ENCODE measurements around the gene CNGB1. TPM values are rescaled to one million over a fixed set of nuclear protein-coding genes. Genes with fewer than 3 reads are reported as not detected.

The CNGB1 gene
- total RNA-seq, 4 donors from 2014 or later: 0.14 to 1.9 (median 0.87) TPM

DNA sequence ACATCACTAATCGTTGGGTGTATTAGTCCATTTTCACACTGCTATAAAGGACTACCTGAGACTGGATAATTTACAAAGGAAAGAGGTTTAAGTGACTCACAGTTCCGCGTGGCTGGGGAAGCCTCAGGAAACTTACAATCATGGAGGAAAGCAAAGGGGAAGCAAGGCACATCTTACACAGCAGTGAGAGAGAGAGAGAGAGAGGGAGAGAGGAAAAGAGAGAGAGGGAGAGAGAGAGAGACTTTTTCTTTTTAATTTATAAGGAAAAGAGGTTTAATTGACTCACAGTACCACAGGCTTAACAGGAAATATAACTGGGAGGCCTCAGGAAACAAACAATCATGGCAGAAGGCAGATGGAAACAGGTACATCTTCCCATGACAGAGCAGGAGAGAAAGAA lies 41.7 kb downstream of the CNGB1 start:
- H3K9me3 ChIP-seq: no peaks in the 10 kb centered on the region
- DNase-seq: no peak
- H3K4me3 ChIP-seq: no peak overlapping the region
- no peaks in the 10 kb centered on the region for H3K36me3 ChIP-seq
- 84 to 95% methylated on average over 3 of the region's 3 CpGs for WGBS, 2 donors (ENCODE audit: low coverage in 1 of 2)
- in situ Hi-C loops (cut with MboI; ENCODE audit: low pct_ligation_motif_present in 1 of 4, low pct_unique_long_range_greater_than_20kb in 1 of 4, low sequenced_read_pairs in 3 of 4) (no loop called here), intact Hi-C loops (cut with DNase I; ENCODE audit: low total_unique reads) (no loop called here)
- TF ChIP-seq POLR2A (IDR thresholded peaks at IDR 0.05) (no peak), POLR2AphosphoS5 (IDR thresholded peaks at IDR 0.05) (no peak), EP300 (IDR thresholded peaks at IDR 0.05; ENCODE audit: low read depth) (no peak)
- TF ChIP-seq, protein P1, sequence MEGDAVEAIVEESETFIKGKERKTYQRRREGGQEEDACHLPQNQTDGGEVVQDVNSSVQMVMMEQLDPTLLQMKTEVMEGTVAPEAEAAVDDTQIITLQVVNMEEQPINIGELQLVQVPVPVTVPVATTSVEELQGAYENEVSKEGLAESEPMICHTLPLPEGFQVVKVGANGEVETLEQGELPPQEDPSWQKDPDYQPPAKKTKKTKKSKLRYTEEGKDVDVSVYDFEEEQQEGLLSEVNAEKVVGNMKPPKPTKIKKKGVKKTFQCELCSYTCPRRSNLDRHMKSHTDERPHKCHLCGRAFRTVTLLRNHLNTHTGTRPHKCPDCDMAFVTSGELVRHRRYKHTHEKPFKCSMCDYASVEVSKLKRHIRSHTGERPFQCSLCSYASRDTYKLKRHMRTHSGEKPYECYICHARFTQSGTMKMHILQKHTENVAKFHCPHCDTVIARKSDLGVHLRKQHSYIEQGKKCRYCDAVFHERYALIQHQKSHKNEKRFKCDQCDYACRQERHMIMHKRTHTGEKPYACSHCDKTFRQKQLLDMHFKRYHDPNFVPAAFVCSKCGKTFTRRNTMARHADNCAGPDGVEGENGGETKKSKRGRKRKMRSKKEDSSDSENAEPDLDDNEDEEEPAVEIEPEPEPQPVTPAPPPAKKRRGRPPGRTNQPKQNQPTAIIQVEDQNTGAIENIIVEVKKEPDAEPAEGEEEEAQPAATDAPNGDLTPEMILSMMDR (IDR thresholded peaks at IDR 0.05): no peak
- no peaks in the 10 kb centered on the region for H3K4me1 ChIP-seq
- H3K27me3 ChIP-seq: no peaks in the 10 kb centered on the region
- H3K27ac ChIP-seq: no peak overlapping the region

DNA sequence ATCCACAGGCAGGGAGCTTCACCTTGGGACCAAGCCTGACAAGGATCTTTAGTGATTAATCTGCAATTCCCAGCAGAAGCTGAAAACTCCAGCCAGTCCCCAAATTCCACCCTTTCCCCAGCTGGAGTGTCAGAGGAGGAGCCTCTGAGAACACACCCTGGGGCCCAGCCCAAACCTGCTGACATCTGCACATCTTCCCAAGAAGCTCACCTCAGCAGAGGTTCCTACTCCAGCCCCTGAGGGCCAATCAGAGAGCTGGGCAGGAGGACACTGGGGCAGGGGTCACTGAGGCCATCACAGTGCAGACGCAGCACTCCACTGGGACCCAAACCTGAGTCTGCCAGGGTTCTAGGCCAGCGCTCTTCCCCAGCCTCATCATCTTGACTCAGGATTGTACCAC lies 44.9 kb downstream of the CNGB1 start:
- no peaks in the 10 kb centered on the region for H3K9me3 ChIP-seq
- no peak for TF ChIP-seq POLR2A (IDR thresholded peaks at IDR 0.05)
- no peak for TF ChIP-seq EP300 (IDR thresholded peaks at IDR 0.05; ENCODE audit: low read depth)
- TF ChIP-seq, protein P1 (IDR thresholded peaks at IDR 0.05): no peak
- no peak for TF ChIP-seq POLR2AphosphoS5 (IDR thresholded peaks at IDR 0.05)
- no peak for DNase-seq
- no peaks in the 10 kb centered on the region for H3K4me1 ChIP-seq
- no peak overlapping the region for H3K27ac ChIP-seq
- 85% methylated on average over 2 of the region's 2 CpGs; no CpG with 5 or more reads in 1 of the 2 donors for WGBS, 2 donors (ENCODE audit: low coverage in 1 of 2)
- in situ Hi-C loops (cut with MboI; ENCODE audit: low pct_ligation_motif_present in 1 of 4, low pct_unique_long_range_greater_than_20kb in 1 of 4, low sequenced_read_pairs in 3 of 4): no loop called here
- H3K36me3 ChIP-seq: no peaks in the 10 kb centered on the region
- no peaks in the 10 kb centered on the region for H3K27me3 ChIP-seq
- intact Hi-C loops (cut with DNase I; ENCODE audit: low total_unique reads): no loop called here
- H3K4me3 ChIP-seq: no peak overlapping the region

- 57 to 69% methylated on average over 3 of the region's 3 CpGs for WGBS, 2 donors (ENCODE audit: low coverage in 1 of 2)
- H3K4me1 ChIP-seq: no peaks in the 10 kb centered on the region
- no peak overlapping the region for H3K4me3 ChIP-seq
- TF ChIP-seq, protein P1 (IDR thresholded peaks at IDR 0.05): no peak
- TF ChIP-seq EP300 (IDR thresholded peaks at IDR 0.05; ENCODE audit: low read depth) (no peak), POLR2AphosphoS5 (IDR thresholded peaks at IDR 0.05) (no peak), POLR2A (IDR thresholded peaks at IDR 0.05) (no peak)
- H3K27ac ChIP-seq: no peak overlapping the region
- no peaks in the 10 kb centered on the region for H3K9me3 ChIP-seq
- no peaks in the 10 kb centered on the region for H3K36me3 ChIP-seq
- H3K27me3 ChIP-seq: no peaks in the 10 kb centered on the region
- intact Hi-C loops (cut with DNase I; ENCODE audit: low total_unique reads) (no loop called here), in situ Hi-C loops (cut with MboI; ENCODE audit: low pct_ligation_motif_present in 1 of 4, low pct_unique_long_range_greater_than_20kb in 1 of 4, low sequenced_read_pairs in 3 of 4) (no loop called here)
- no peak for DNase-seq
Observed at GRCh38 chr16:57925310-57925709, 45.6 kb downstream of the CNGB1 start.

DNA sequence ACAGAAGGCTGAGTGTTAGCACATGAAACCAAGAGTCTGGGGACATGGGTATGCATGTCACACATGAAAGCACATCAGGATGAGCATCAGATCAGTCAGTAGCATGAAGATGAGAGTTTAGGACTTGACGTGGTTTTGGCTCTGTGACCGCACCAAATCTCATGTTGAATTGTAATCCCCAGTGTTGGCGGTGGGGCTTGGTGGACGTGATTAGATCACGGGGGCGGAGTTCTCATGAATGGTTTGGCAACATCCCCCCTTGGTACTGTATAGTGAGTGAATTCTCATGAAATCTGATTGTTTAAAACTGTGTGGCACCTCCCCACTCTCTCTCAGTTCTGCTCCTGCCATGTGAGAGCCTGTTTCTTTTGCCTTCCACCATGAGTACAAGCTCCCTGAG lies 46.4 kb downstream of the CNGB1 start:
- 80 to 82% methylated on average over 1 to 6 of the region's 6 CpGs for WGBS, 2 donors (ENCODE audit: low coverage in 1 of 2)
- Histone ChIP-seq H3K36me3 (no peaks in the 10 kb centered on the region), H3K4me1 (no peaks in the 10 kb centered on the region), H3K4me3 (no peak overlapping the region), H3K9me3 (no peaks in the 10 kb centered on the region), H3K27me3 (no peaks in the 10 kb centered on the region), H3K27ac (no peak overlapping the region)
- TF ChIP-seq, protein P1 (IDR thresholded peaks at IDR 0.05): no peak
- no peak for TF ChIP-seq POLR2A (IDR thresholded peaks at IDR 0.05)
- no peak for TF ChIP-seq EP300 (IDR thresholded peaks at IDR 0.05; ENCODE audit: low read depth)
- TF ChIP-seq POLR2AphosphoS5 (IDR thresholded peaks at IDR 0.05): no peak
- in situ Hi-C loops (cut with MboI; ENCODE audit: low pct_ligation_motif_present in 1 of 4, low pct_unique_long_range_greater_than_20kb in 1 of 4, low sequenced_read_pairs in 3 of 4) (loop anchor here in 1 of 4 donors (25.0 kb wide), 1 partner anchor 188 kb away; no protein-coding TSS in a partner anchor), intact Hi-C loops (cut with DNase I; ENCODE audit: low total_unique reads) (no loop called here)
- DNase-seq: no peak
